MG63 (cell line): ENCODE data around the gene SCUBE3. TPM values are rescaled to one million over a fixed set of nuclear protein-coding genes. Genes with fewer than 3 reads are reported as not detected.
A peak's percentile ranks its signal among the peaks of the same experiment; 100 is the strongest.

Source experiments
- DNase-seq: peaks from one replicate; pipeline ENCODE4 v3.0.0-alpha.2; 2020
- H3K27me3 ChIP-seq: fragments of 250-450 bp; sonication (Bioruptor Pico); 2 replicates; pipeline ENCODE4 v1.5.1; 2020; ENCODE audit warnings: mild to moderate bottlenecking, moderate library complexity
- H3K36me3 ChIP-seq: fragments of 250-450 bp; sonication (Bioruptor Pico); 2 replicates; pipeline ENCODE4 v1.5.1; 2020; ENCODE audit warnings: mild to moderate bottlenecking, moderate library complexity
- H3K4me3 ChIP-seq: fragments of 250-450 bp; sonication (Bioruptor Pico); 2 replicates; pipeline ENCODE4 v1.5.1; 2020; ENCODE audit warnings: mild to moderate bottlenecking, moderate library complexity
- H3K9me3 ChIP-seq: fragments of 250-450 bp; sonication (Bioruptor Pico); 2 replicates; pipeline ENCODE4 v1.5.1; 2020; ENCODE audit warnings: mild to moderate bottlenecking, moderate library complexity
- total RNA-seq: library from RNA; depleted of rRNA; stranded (reverse); fragments of >200 nt; shearing (Covaris generic); gene quantifications from 2 replicates; pipeline ENCODE4 v1.2.3, GENCODE V29; 2014; ENCODE audit warnings: low replicate concordance

SCUBE3 gene
- total RNA-seq, 1 experiment from 2014 or later: 4.2 TPM

- Histone ChIP-seq H3K36me3 (peaks cover 14% of the 10 kb centered on the region), H3K27me3 (no peaks in the 10 kb centered on the region), H3K4me3 (no peak overlapping the region), H3K9me3 (no peaks in the 10 kb centered on the region)
- DNase-seq: no peak
Measured at GRCh38 chr6:35242486-35242885, 28.7 kb downstream of the SCUBE3 start.

DNA sequence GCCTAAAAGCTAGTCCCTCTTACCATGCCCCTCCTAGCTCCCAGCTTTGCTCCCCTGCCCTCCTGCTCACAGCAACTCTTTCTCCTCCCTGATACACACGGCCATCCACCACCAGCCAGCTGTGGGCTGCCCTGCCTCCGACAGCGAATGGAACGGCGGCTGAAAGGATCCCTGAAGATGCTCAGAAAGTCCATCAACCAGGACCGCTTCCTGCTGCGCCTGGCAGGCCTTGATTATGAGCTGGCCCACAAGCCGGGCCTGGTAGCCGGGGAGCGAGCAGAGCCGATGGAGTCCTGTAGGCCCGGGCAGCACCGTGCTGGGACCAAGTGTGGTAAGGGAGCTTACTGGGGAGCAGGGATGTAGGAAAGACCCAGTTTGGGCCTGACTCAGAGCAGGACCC is 29.1 kb downstream of the SCUBE3 start:
- Histone ChIP-seq H3K4me3 (no peak overlapping the region), H3K36me3 (peaks cover 14% of the 10 kb centered on the region), H3K9me3 (no peaks in the 10 kb centered on the region), H3K27me3 (no peaks in the 10 kb centered on the region)
- DNase-seq: no peak

GRCh38 chr6:35243386-35243958 is 29.7 kb downstream of the SCUBE3 start:
- Histone ChIP-seq H3K27me3 (no peaks in the 10 kb centered on the region), H3K4me3 (no peak overlapping the region), H3K36me3 (peaks cover 14% of the 10 kb centered on the region), H3K9me3 (no peaks in the 10 kb centered on the region)
- no peak for DNase-seq

DNA sequence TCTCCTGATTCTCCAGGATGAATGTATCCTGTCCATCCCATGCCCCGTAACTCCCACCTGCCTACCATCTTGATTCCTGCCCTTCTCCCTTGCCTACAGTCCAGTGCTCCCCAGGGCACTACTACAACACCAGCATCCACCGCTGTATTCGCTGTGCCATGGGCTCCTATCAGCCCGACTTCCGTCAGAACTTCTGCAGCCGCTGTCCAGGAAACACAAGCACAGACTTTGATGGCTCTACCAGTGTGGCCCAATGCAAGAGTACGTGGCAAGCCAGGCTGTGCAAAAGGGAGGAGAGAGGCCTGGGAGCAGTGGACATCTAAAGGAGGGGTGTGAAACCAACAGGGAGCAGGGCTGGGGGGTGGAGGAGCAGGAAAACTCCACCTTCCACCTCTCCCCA is 30.8 kb downstream of the SCUBE3 start:
- H3K4me3 ChIP-seq: no peak overlapping the region
- peaks cover 14% of the 10 kb centered on the region for H3K36me3 ChIP-seq
- DNase-seq: no peak

GRCh38 chr6:35247642-35248231 is 34.0 kb downstream of the SCUBE3 start:
- Histone ChIP-seq H3K27me3 (no peaks in the 10 kb centered on the region), H3K4me3 (no peak overlapping the region), H3K9me3 (no peaks in the 10 kb centered on the region), H3K36me3 (peaks cover 5% of the 10 kb centered on the region)
- DNase-seq: no peak

More for the DNA sequence above, 30.8 kb downstream of the SCUBE3 start:
- H3K9me3 ChIP-seq: no peaks in the 10 kb centered on the region
- H3K27me3 ChIP-seq: no peaks in the 10 kb centered on the region

DNA sequence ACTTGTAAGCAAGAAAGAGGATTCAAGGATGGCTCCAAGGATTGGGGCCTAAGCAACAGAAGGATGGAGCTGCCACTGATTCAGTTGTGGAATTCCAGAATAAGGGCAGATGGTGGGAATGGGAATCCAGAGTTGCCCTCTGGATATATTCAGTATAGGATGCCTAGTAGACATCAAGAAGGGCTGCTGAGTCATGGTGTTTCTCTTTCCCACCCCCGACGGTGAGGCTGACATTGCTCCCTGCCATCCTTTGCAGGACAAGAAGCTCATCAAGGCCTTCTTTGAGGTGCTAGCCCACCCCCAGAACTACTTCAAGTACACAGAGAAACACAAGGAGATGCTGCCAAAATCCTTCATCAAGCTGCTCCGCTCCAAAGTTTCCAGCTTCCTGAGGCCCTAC is 34.5 kb downstream of the SCUBE3 start:
- Histone ChIP-seq H3K27me3 (no peaks in the 10 kb centered on the region), H3K36me3 (peaks cover 5% of the 10 kb centered on the region), H3K9me3 (no peaks in the 10 kb centered on the region), H3K4me3 (no peak overlapping the region)
- no peak for DNase-seq

GRCh38 chr6:35248965-35249364 is 35.2 kb downstream of the SCUBE3 start:
- Histone ChIP-seq H3K36me3 (peaks cover 5% of the 10 kb centered on the region), H3K4me3 (no peak overlapping the region), H3K27me3 (no peaks in the 10 kb centered on the region), H3K9me3 (no peaks in the 10 kb centered on the region)
- no peak for DNase-seq

- DNase-seq: no peak
- no peaks in the 10 kb centered on the region for H3K9me3 ChIP-seq
- H3K36me3 ChIP-seq: peaks cover under 1% of the 10 kb centered on the region
- H3K27me3 ChIP-seq: no peaks in the 10 kb centered on the region
- no peak overlapping the region for H3K4me3 ChIP-seq
Measured at GRCh38 chr6:35251949-35252348, 38.2 kb downstream of the SCUBE3 start.

- H3K9me3 ChIP-seq: no peaks in the 10 kb centered on the region
- no peak for DNase-seq
- H3K36me3 ChIP-seq: no peaks in the 10 kb centered on the region
- H3K4me3 ChIP-seq: no peak overlapping the region
- no peaks in the 10 kb centered on the region for H3K27me3 ChIP-seq
Measured at GRCh38 chr6:35253249-35253648, 39.5 kb downstream of the SCUBE3 start.

GRCh38 chr6:35258336-35258735 is 44.6 kb downstream of the SCUBE3 start:
- peak overlapping the region; percentile 89 for H3K4me3 ChIP-seq
- no peak for DNase-seq
- H3K27me3 ChIP-seq: no peaks in the 10 kb centered on the region
- H3K9me3 ChIP-seq: no peaks in the 10 kb centered on the region
- no peaks in the 10 kb centered on the region for H3K36me3 ChIP-seq

DNA sequence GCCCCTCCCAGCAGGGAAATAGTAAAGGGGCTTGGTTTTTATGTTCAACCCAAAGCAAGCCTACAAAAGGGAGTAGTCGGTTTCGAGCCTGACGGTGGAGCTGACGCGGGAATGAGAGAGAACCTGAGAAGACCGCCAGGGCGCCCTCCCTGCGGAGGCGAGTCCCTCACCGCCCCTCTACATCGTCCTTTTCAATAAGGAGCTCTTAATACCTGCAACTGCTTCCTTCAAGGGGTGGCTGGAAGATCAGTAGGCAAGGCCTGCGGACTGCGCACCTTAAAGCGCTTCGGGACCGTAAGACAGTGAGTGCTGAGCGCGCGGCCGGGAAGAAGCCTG is 45.1 kb downstream of the SCUBE3 start:
- no peaks in the 10 kb centered on the region for H3K27me3 ChIP-seq
- DNase-seq: peak; percentile 33
- H3K4me3 ChIP-seq: peak overlapping the region; percentile 89

GRCh38 chr6:35259194-35259947 is 45.6 kb downstream of the SCUBE3 start, which contains the start of gene ZNF76:
TSS of gene ZNF76 (plus strand) at chr6:35259735. CDS start at chr6:35281152, 21,417 bp downstream.
- H3K36me3 ChIP-seq: no peaks in the 10 kb centered on the region
- DNase-seq: peak; percentile 97
- H3K4me3 ChIP-seq: peak within 1 kb of the TSS; percentile 89
- H3K9me3 ChIP-seq: no peaks in the 10 kb centered on the region
- H3K27me3 ChIP-seq: no peaks in the 10 kb centered on the region

More for the DNA sequence above, 45.1 kb downstream of the SCUBE3 start:
- Histone ChIP-seq H3K36me3 (no peaks in the 10 kb centered on the region), H3K9me3 (no peaks in the 10 kb centered on the region)

GRCh38 chr6:35259948-35260590 is 46.3 kb downstream of the SCUBE3 start:
- Histone ChIP-seq H3K4me3 (peak overlapping the region; percentile 89), H3K9me3 (no peaks in the 10 kb centered on the region), H3K36me3 (no peaks in the 10 kb centered on the region), H3K27me3 (no peaks in the 10 kb centered on the region)
- peak; percentile 71 for DNase-seq

DNA sequence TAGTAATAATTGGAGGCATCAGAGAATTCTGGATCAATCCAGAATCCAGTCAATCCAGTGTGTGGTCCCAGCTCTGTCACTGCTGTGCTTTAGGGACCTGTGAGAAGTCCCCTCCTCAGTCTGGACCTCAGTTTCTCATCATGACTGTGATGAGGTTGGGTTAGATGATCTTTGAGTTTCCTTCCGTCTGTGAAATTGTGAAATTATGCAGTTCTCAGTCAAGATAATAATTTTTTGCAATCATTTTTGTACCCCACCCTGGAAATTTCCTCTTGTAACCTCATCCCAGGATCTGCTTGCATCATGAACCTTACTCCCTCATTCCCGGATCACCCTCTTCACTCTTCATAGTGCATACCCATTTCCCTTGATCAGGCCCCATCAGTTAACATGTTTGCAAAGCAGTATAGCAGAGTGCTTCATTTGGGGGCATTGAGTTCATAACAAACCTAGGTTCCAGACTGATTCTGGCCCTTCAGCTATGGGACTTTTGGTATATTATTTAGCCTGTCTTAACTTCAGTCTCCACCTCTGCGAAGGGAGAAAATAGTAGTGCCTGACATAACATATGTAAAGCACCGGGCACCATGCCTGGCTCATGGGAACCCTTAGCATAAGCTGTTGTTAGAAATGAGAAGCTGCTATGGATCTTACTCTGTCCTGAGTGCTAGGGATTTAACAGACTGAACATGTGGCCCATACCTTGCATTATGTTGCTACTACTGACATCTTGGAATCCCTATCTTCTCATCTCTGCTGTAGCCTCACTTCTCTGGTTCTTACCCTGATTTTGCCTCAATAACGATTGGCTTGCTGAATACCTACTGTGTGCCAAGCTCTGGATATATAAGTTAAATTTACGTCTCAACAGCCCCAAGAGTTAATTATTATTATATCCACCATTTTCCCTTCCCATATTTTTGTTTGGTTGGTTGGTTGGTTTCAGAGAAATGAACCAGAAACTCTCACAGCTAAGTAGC is 47.1 kb downstream of the SCUBE3 start:
- H3K27me3 ChIP-seq: no peaks in the 10 kb centered on the region
- peak overlapping the region; percentile 89 for H3K4me3 ChIP-seq
- no peaks in the 10 kb centered on the region for H3K9me3 ChIP-seq
- no peaks in the 10 kb centered on the region for H3K36me3 ChIP-seq
- no peak for DNase-seq

- H3K27me3 ChIP-seq: no peaks in the 10 kb centered on the region
- no peaks in the 10 kb centered on the region for H3K9me3 ChIP-seq
- H3K36me3 ChIP-seq: no peaks in the 10 kb centered on the region
- no peak for DNase-seq
- no peak overlapping the region for H3K4me3 ChIP-seq
Measured at GRCh38 chr6:35262596-35262995, 48.8 kb downstream of the SCUBE3 start.

DNA sequence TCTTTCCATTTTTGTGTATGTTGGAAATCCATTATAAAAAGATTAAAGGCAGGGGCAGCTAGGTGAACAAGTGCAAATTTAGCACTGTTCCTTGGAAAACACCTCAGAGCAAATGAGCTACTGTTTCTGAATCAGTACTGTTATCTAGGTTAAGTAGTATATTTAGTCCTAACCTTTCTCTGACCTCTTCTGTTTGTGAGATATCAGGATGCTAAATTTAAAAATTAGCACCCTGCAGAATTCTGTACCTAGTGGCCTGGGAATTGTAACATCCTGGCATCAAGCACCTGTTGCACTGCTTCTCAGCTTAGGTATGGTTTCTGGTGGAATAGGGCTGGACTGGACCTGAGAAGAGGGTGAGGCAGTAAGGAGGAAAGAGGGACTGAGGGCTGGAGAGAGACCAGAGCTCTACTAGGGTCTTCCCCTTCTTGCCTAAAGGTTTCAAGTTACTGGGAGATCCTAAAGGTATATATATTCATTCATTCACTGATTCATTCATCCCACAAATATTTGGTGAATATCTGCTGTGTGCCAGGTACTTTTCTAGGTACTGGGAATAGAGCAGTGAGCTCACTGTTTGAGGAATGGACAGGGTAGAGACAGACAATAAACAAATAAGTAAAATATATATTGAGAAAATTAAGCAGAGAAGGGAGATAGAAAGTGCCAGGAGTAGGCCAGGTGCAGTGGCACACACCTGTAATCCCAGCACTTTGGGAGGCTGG is 51.0 kb downstream of the SCUBE3 start:
- DNase-seq: no peak
- H3K9me3 ChIP-seq: no peaks in the 10 kb centered on the region
- H3K4me3 ChIP-seq: no peak overlapping the region
- no peaks in the 10 kb centered on the region for H3K36me3 ChIP-seq
- no peaks in the 10 kb centered on the region for H3K27me3 ChIP-seq
